Duodenal mucosa (tissue), 2 donors: ENCODE measurements around the gene TAF15.

Experiments
- H3K27ac ChIP-seq: one replicate; pipeline ENCODE4 v1.7.0; 2013; ENCODE audit warnings: low read depth, low read length
- H3K27me3 ChIP-seq, 2 donors: one replicate each; pipeline ENCODE4 v1.7.0; 2013; ENCODE audit warnings: low read length in 2 of 2, control low read depth in 1 of 2; ENCODE audit not compliant: insufficient read depth in 2 of 2, control insufficient read depth in 1 of 2
- H3K36me3 ChIP-seq, 2 donors: one replicate each; pipeline ENCODE4 v1.7.0; 2013; ENCODE audit warnings: low read length in 2 of 2, control low read depth in 1 of 2; ENCODE audit not compliant: insufficient read depth in 2 of 2, control insufficient read depth in 1 of 2
- H3K4me1 ChIP-seq, 2 donors: one replicate each; pipeline ENCODE4 v1.7.0; 2013; ENCODE audit warnings: low read length in 2 of 2, control low read depth in 1 of 2; ENCODE audit not compliant: insufficient read depth in 2 of 2, control insufficient read depth in 1 of 2
- H3K4me3 ChIP-seq, 2 donors: one replicate each; pipeline ENCODE4 v1.7.0; 2013; ENCODE audit warnings: low read length in 2 of 2, low read depth in 1 of 2
- H3K9ac ChIP-seq, 2 donors: one replicate each; pipeline ENCODE4 v1.7.0; 2013; ENCODE audit warnings: low read length in 2 of 2, low read depth in 1 of 2
- H3K9me3 ChIP-seq, 2 donors: one replicate each; pipeline ENCODE4 v1.7.0; 2013; ENCODE audit warnings: low read length in 2 of 2, control low read depth in 1 of 2; ENCODE audit not compliant: control insufficient read depth in 1 of 2

Gene TAF15

DNA sequence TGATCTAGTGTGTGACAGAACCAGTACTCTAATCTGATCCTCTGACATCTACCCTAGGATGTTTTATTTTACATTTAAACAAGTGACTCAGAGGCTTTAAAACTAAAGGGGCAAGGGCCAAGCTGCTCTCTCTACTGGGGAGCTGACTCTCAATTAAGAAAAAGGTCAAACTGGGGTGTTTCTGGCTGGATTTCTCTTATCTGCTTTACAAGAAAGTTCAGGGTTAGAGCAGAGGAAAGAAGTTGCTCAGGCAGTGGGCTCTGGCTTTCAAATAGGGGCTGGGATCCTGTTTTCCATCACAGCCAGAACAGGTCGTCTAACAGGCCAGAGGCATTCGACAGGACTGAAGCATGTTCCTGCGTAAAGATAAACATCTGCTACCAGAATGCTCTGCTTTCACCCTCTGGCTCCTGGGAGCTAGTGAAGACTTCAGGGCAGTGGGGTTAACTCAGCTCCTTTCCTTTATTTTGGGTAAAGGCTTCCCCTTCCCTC is 22.3 kb upstream of the TAF15 start:
- no peaks in the 10 kb centered on the region for H3K9me3 ChIP-seq
- H3K27me3 ChIP-seq, result no peaks in the 10 kb centered on the region
- peaks cover 37 to 58% of the 10 kb centered on the region in 2 donors for H3K4me1 ChIP-seq
- no peak overlapping the region for H3K9ac ChIP-seq
- no peaks in the 10 kb centered on the region for H3K36me3 ChIP-seq
- no peak overlapping the region for H3K4me3 ChIP-seq
- H3K27ac ChIP-seq, result no peak overlapping the region

DNA sequence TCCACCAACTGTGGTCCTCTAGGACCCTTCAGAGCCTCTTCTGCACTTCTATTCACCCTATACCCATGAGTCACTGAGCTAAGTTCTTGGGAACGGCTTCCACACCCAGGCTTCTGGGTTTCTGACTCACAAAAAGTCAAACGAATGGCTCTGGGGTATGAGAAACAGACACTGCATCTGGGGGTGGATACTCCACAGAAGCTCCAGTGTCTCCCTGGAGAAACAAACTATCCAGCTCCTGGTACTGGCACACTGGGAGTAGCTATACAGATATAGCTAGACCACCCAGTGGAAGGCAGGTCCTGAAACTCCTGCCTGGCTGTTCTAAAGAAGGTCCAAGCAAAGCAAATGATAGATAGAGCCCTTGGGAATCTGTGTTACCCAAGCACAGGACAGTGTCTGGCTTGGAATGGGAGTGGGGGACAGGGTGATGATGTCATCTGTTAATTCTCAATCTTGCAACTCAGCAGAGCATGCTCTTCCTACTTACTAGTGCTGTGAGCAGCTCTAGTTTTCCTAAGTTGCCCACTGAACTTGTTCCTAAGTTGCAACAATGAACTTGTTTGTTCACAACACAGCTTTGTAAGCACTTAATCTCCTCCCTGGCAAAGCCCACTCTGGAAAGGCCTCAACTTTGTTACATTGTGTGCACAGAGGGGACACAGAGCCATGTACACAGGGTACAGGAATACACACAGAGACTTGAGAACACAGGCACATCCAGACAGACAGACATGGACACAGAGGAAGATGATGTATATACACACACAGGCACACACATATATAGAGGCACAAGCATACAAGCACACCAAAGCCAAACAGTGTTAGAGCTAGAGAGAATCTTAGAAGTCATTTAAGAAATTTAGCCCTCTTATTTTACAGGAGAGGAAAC is 20.6 kb upstream of the TAF15 start:
- H3K9me3 ChIP-seq, result no peaks in the 10 kb centered on the region
- H3K4me1 ChIP-seq, result peaks cover 37 to 44% of the 10 kb centered on the region in 2 donors
- H3K27ac ChIP-seq, result no peak overlapping the region
- peaks cover 0 to 4% of the 10 kb centered on the region in 2 donors for H3K27me3 ChIP-seq
- no peak overlapping the region for H3K9ac ChIP-seq
- H3K36me3 ChIP-seq, result no peaks in the 10 kb centered on the region
- no peak overlapping the region for H3K4me3 ChIP-seq

- H3K36me3 ChIP-seq, result no peaks in the 10 kb centered on the region
- peaks cover 10% of the 10 kb centered on the region in 2 donors for H3K27me3 ChIP-seq
- no peak overlapping the region for H3K27ac ChIP-seq
- no peaks in the 10 kb centered on the region for H3K9me3 ChIP-seq
- peaks cover 29 to 36% of the 10 kb centered on the region in 2 donors for H3K4me1 ChIP-seq
- no peak overlapping the region for H3K4me3 ChIP-seq
- no peak overlapping the region for H3K9ac ChIP-seq
Observed at GRCh38 chr17:35790841-35791240, 18.4 kb upstream of the TAF15 start.

DNA sequence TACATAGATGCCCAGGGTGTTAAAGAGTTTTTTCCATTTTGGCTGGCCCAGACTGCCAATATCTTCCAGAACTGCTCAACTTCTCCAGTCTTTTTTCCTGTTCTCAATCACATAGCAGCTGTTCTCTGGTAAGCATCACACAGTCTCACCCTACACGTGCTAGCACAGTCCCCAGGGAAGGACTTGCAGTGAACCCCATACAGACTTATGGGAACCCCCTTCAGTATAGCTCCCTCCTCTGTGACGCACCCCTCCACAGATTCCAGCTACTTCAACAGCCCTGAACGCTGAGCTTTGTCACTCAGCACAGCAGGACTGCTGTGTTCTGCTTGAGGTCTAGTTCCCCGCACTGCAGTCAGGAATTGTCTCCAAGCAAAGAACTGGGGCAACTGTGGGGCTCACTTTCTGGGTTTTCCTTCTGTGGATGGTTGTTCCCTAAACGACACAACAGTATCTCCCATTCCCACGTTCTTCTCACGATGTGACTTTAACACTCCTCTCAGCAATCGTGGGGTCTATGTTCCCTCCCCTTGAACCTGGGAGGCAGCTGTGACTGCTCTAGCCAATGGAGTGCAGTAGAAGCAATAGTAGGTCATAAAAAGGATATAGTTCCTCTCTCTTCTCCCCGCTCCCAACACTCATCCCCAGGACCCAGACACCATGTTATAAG is 17.5 kb upstream of the TAF15 start:
- Histone ChIP-seq H3K4me3 (no peak overlapping the region), H3K9me3 (no peaks in the 10 kb centered on the region), H3K27ac (no peak overlapping the region), H3K36me3 (no peaks in the 10 kb centered on the region), H3K27me3 (peaks cover 10 to 12% of the 10 kb centered on the region in 2 donors), H3K4me1 (peaks cover 27 to 32% of the 10 kb centered on the region in 2 donors), H3K9ac (no peak overlapping the region)

- Histone ChIP-seq H3K27me3 (peaks cover 15 to 16% of the 10 kb centered on the region in 2 donors), H3K36me3 (no peaks in the 10 kb centered on the region), H3K9me3 (no peaks in the 10 kb centered on the region), H3K4me3 (no peak overlapping the region), H3K9ac (no peak overlapping the region), H3K27ac (no peak overlapping the region), H3K4me1 (peaks cover 17 to 22% of the 10 kb centered on the region in 2 donors)
Observed at GRCh38 chr17:35793257-35793656, 16.0 kb upstream of the TAF15 start.

DNA sequence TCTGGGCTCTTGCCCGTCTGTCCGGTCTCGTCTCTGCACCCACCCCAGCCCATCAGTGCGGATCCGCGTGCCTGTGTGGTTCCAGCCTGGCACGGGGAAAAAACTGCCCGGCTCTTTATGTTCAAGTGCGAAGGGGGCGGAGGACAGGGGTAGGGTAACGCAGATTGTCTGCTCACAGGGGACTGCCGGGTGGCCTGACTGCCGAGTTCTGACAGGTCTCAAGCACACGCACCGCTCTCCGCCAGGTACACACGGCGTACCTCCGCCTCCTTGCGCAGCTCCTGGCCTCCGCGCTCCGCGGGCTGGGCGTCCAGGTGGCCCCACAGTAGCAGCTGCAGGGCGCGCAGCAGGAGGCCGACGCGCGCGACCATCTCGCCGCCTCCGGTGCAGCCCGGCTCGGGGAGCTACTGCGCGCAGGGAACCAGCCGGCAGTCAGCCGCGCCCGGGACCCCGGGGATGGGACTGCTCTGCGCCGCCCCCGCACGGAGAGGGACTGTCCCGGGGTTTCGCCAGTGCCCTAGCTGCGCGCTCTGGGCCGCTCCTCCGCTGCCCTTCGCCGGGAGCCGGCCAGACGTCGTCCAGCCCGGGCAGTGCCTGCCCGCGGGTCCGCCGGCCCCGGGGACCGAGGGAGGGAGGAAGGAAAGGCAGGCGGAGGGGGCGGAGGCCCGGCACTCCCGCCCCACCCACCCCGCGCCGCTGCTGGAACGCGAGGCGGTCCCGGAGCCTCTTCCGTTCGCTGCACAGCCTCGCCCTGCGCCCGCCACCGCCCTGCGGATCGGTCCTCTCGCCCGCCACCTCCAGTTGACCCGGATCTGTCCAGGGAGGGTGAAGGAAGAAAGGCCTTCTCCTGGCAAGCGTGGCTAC is 14.0 kb upstream of the TAF15 start, which contains the start of gene MMP28:
Gene MMP28, minus strand, starts transcription at position 635 of the 864 bp plus-strand sequence. Its CDS starts 264 bp downstream, at position 371.
- Histone ChIP-seq H3K4me1 (peaks cover 8 to 18% of the 10 kb centered on the region in 2 donors), H3K27me3 (peaks cover 15 to 16% of the 10 kb centered on the region in 2 donors), H3K4me3 (peak within 1 kb of the TSS; percentile 76 to 83), H3K27ac (no peak within 1 kb of the TSS), H3K36me3 (no peaks in the 10 kb centered on the region), H3K9me3 (no peaks in the 10 kb centered on the region), H3K9ac (peak within 1 kb of the TSS; percentile 54 to 74)

- peaks cover 15 to 16% of the 10 kb centered on the region in 2 donors for H3K27me3 ChIP-seq
- peaks cover 8 to 20% of the 10 kb centered on the region in 2 donors for H3K4me1 ChIP-seq
- H3K27ac ChIP-seq, result no peak overlapping the region
Observed at GRCh38 chr17:35795871-35796265, 13.4 kb upstream of the TAF15 start.

DNA sequence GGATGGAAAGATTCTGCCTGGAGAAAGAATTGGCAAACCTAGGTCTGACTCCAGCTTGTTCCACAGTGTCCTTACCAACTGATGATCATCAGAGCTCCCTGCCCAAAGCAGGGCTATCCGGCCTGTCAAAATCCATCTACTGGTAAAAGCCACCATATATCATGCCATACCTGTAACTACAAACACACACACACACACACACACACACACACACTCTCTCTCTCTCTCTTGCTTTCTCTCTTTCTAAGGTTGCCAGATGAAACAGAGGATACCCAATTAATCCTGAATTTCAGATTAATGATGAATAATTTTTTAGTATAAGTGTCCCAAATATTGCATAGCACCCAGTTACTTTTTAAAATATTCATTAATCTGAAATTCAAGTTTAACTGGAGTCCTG is 12.3 kb upstream of the TAF15 start:
- no peaks in the 10 kb centered on the region for H3K36me3 ChIP-seq
- no peaks in the 10 kb centered on the region for H3K9me3 ChIP-seq
- no peak overlapping the region for H3K27ac ChIP-seq
- peaks cover 15 to 16% of the 10 kb centered on the region in 2 donors for H3K27me3 ChIP-seq
- peaks cover 11 to 18% of the 10 kb centered on the region in 2 donors for H3K4me1 ChIP-seq
- no peak overlapping the region for H3K4me3 ChIP-seq
- no peak overlapping the region for H3K9ac ChIP-seq

More at GRCh38 chr17:35795871-35796265, 13.4 kb upstream of the TAF15 start:
- Histone ChIP-seq H3K9me3 (no peaks in the 10 kb centered on the region), H3K4me3 (peak overlapping the region; percentile 76 to 83), H3K36me3 (no peaks in the 10 kb centered on the region), H3K9ac (peak overlapping the region in 1 of 2 donors; percentile 66)

DNA sequence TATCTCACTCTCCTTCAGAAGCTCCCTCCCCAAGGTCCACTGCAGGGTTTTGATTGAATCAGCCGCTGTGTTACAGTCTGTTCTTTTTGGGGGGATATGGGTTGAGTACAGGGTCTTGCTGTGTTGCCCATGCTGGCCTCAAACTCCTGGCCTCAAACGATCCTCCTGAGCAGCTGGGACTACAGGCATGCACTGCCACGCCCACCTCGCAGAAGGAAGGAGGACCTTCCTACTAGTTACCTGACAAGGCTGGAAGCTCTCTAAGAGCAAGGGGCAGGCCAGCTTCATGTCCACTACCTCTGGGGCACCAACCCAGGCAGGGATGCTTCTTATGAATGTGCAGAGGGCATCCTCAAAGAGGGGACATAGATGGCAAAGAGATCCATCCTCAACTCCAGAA is 11.9 kb upstream of the TAF15 start:
- Histone ChIP-seq H3K4me1 (peaks cover 11 to 18% of the 10 kb centered on the region in 2 donors), H3K9me3 (no peaks in the 10 kb centered on the region), H3K27ac (no peak overlapping the region), H3K36me3 (no peaks in the 10 kb centered on the region), H3K4me3 (no peak overlapping the region), H3K27me3 (peaks cover 15 to 16% of the 10 kb centered on the region in 2 donors), H3K9ac (no peak overlapping the region)
